OCI-LY3 (cell line): ENCODE data around the gene AGAP2.
A peak's percentile ranks its signal among the peaks of the same experiment; 100 is the strongest.

Source experiments
- H2AFZ ChIP-seq: fragments of 200-600, 300-600 bp; shearing (Covaris generic); 2 replicates; pipeline ENCODE4 v1.6.0; 2014; ENCODE audit warnings: antibody characterized with exemption, low read depth, low read length
- H3K27ac ChIP-seq: fragments of 200-600, 300-600 bp; sonication (generic); 2 replicates; pipeline ENCODE4 v1.5.1; 2014; ENCODE audit warnings: mild to moderate bottlenecking, low read length, moderate library complexity, mixed read lengths
- H3K27me3 ChIP-seq: fragments of 200-600, 300-600 bp; sonication (generic); 2 replicates; pipeline ENCODE4 v1.6.1; 2014; ENCODE audit warnings: low read depth, low read length, mixed read lengths
- H3K36me3 ChIP-seq: fragments of 200-600, 300-600 bp; sonication (generic); replicated peaks from 2 replicates; pipeline ENCODE3; 2014; ENCODE audit warnings: low read depth, low read length, mixed read lengths
- H3K4me1 ChIP-seq: fragments of 300-600, 200-600 bp; sonication (generic); 2 replicates; pipeline ENCODE4 v1.6.1; 2014; ENCODE audit warnings: low read length, mixed read lengths
- H3K4me2 ChIP-seq: fragments of 200-600, 300-600 bp; sonication (generic); 2 replicates; pipeline ENCODE4 v1.6.1; 2014; ENCODE audit warnings: low read length, mixed read lengths
- H3K4me3 ChIP-seq: fragments of 300-600, 200-600 bp; sonication (generic); 2 replicates; pipeline ENCODE4 v1.5.1; 2014; ENCODE audit warnings: antibody characterized with exemption, mild to moderate bottlenecking, low read length, moderate library complexity
- H3K79me2 ChIP-seq: fragments of 300-600, 200-600 bp; shearing (Covaris generic); 2 replicates; pipeline ENCODE4 v1.6.1; 2014; ENCODE audit warnings: mild to moderate bottlenecking, low read length, mixed read lengths
- H3K9ac ChIP-seq: fragments of 300-600, 200-600 bp; shearing (Covaris generic); 2 replicates; pipeline ENCODE4 v1.6.0; 2014; ENCODE audit warnings: mild to moderate bottlenecking, low read length, moderate library complexity
- H3K9me3 ChIP-seq: fragments of 200-600, 300-600 bp; shearing (Covaris generic); 2 replicates; pipeline ENCODE4 v1.6.1; 2014; ENCODE audit warnings: low read length, mixed read lengths; ENCODE audit not compliant: insufficient read depth
- H4K20me1 ChIP-seq: fragments of 200-600, 300-600 bp; sonication (generic); 2 replicates; pipeline ENCODE4 v1.6.1; 2016; ENCODE audit warnings: low read length, mixed read lengths; ENCODE audit not compliant: insufficient read depth
- CTCF ChIP-seq: fragments of 200-600, 300-600 bp; sonication (generic); IDR thresholded peaks from 2 replicates; pipeline ENCODE4 v1.5.1; 2014; ENCODE audit warnings: antibody characterized with exemption, low read length, low read depth
- EZH2phosphoT487 ChIP-seq: fragments of 200-600 bp; shearing (Covaris generic); IDR thresholded peaks from 2 replicates; pipeline ENCODE4 v1.6.1; 2018; ENCODE audit warnings: antibody characterized with exemption, mixed run types, low read depth

AGAP2 gene

GRCh38 chr12:57738661-57739237, at the start of gene AGAP2:
Gene AGAP2, minus strand, starts transcription at chr12:57738742. Its CDS starts 496 bp downstream, at chr12:57738246.
- Histone ChIP-seq H3K4me2 (no peak within 1 kb of the TSS), H3K9ac (no peak within 1 kb of the TSS), H3K9me3 (no peaks in the 10 kb centered on the region), H3K4me1 (peaks cover 16% of the 10 kb centered on the region), H4K20me1 (no peaks in the 10 kb centered on the region), H2AFZ (no peak within 1 kb of the TSS), H3K27me3 (no peaks in the 10 kb centered on the region), H3K36me3 (no peaks in the 10 kb centered on the region), H3K4me3 (no peak within 1 kb of the TSS), H3K27ac (no peak within 1 kb of the TSS), H3K79me2 (peaks cover 13% of the 10 kb centered on the region; the same call in 1 of the 2 replicates)
- TF ChIP-seq EZH2phosphoT487 (no peak), CTCF (no peak)

- H3K36me3 ChIP-seq: peaks cover 27% of the 10 kb centered on the region
- H3K79me2 ChIP-seq: peaks cover 19% of the 10 kb centered on the region
- H3K27ac ChIP-seq: no peak overlapping the region
- peak overlapping the region; percentile 11; the same call in 1 of the 2 replicates for H3K4me2 ChIP-seq
- H3K4me3 ChIP-seq: no peak overlapping the region
- H3K9me3 ChIP-seq: no peaks in the 10 kb centered on the region
- no peaks in the 10 kb centered on the region for H3K27me3 ChIP-seq
- no peak overlapping the region for H2AFZ ChIP-seq
- H3K9ac ChIP-seq: no peak overlapping the region
- peaks cover 13% of the 10 kb centered on the region for H3K4me1 ChIP-seq
- no peak for TF ChIP-seq CTCF
- TF ChIP-seq EZH2phosphoT487: no peak
- H4K20me1 ChIP-seq: no peaks in the 10 kb centered on the region
These were observed 45.3 kb upstream of the AGAP2 start for GRCh38 chr12:57783861-57784260.

GRCh38 chr12:57783466-57783801, 44.9 kb upstream of the AGAP2 start:
- Histone ChIP-seq H3K27me3 (no peaks in the 10 kb centered on the region), H3K27ac (no peak overlapping the region), H3K4me2 (peak overlapping the region; percentile 88), H2AFZ (no peak overlapping the region), H3K4me3 (peak overlapping the region; percentile 89), H3K79me2 (peaks cover 19% of the 10 kb centered on the region), H4K20me1 (no peaks in the 10 kb centered on the region), H3K9me3 (no peaks in the 10 kb centered on the region), H3K9ac (peak overlapping the region; percentile 69), H3K4me1 (peaks cover 13% of the 10 kb centered on the region), H3K36me3 (peaks cover 27% of the 10 kb centered on the region)
- no peak for TF ChIP-seq EZH2phosphoT487
- no peak for TF ChIP-seq CTCF

GRCh38 chr12:57782608-57783465, 44.3 kb upstream of the AGAP2 start, which contains the start of gene TSFM:
Gene TSFM, plus strand, starts transcription at chr12:57782787. Its CDS starts 15 bp downstream, at chr12:57782802.
- Histone ChIP-seq H3K79me2 (peaks cover 19% of the 10 kb centered on the region), H3K27me3 (no peaks in the 10 kb centered on the region), H3K36me3 (peaks cover 27% of the 10 kb centered on the region), H3K27ac (no peak within 1 kb of the TSS), H4K20me1 (no peaks in the 10 kb centered on the region), H2AFZ (peak within 1 kb of the TSS; percentile 89), H3K4me1 (peaks cover 13% of the 10 kb centered on the region), H3K9me3 (no peaks in the 10 kb centered on the region), H3K4me3 (peak within 1 kb of the TSS; percentile 89), H3K9ac (peak within 1 kb of the TSS; percentile 69), H3K4me2 (peak within 1 kb of the TSS; percentile 88)
- peak; percentile 91 for TF ChIP-seq CTCF
- TF ChIP-seq EZH2phosphoT487: no peak
